D721Med (cell line): ENCODE measurements around the gene SEPTIN8.
A peak's percentile ranks its signal among the peaks of the same experiment; 100 is the strongest.

Source experiments
- DNase-seq: peaks from one replicate; pipeline ENCODE4 v3.0.0; 2011; ENCODE audit warnings: low spot score; ENCODE audit not compliant: insufficient read length
- FAIRE-seq: peaks from 2 replicates; lab custom pipeline; 2011; peaks lifted over from hg19 to GRCh38; lab: Jason Lieb, UNC
- TF ChIP-seq, protein P1 (sequence below): IDR thresholded peaks from 2 replicates; pipeline ENCODE4 v1.5.1; 2012; ENCODE audit warnings: mild to moderate bottlenecking, control low read depth; ENCODE audit not compliant: insufficient read depth; ENCODE audit errors: missing control alignments

The SEPTIN8 gene

DNA sequence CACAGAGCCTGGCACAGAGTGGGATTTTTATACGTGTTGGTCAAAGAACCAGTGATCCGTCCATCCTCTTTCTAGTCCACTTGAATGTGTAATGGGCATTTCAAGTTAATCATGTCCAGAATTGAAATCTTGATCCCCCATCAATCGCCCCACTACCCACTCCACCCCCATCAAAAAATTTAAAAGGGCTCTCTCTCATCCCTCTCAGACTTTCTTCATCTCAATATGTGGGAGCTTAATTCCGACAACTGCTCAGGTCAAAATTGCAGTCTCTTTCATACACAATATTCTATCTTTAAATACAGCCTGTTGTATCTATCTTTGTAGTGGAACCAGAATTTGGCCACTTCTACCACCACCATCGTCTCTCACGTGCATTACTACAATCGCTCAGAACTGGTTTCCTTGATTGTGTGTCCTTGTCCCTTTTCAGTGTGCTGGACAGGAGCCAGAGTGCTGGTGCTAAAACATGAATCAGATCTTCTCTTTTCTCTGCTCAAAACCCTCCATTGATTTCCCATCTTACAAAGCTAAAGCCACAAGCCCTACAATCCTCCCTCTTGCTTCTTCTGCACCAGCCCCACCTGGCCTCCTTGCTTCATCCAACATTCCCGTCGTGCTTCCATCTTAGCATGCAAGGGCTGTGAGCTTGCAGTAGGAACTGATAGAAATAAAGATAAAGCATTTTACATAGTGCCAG, 38.9 kb downstream of the SEPTIN8 start:
- DNase-seq: no peak
- TF ChIP-seq, protein P1, sequence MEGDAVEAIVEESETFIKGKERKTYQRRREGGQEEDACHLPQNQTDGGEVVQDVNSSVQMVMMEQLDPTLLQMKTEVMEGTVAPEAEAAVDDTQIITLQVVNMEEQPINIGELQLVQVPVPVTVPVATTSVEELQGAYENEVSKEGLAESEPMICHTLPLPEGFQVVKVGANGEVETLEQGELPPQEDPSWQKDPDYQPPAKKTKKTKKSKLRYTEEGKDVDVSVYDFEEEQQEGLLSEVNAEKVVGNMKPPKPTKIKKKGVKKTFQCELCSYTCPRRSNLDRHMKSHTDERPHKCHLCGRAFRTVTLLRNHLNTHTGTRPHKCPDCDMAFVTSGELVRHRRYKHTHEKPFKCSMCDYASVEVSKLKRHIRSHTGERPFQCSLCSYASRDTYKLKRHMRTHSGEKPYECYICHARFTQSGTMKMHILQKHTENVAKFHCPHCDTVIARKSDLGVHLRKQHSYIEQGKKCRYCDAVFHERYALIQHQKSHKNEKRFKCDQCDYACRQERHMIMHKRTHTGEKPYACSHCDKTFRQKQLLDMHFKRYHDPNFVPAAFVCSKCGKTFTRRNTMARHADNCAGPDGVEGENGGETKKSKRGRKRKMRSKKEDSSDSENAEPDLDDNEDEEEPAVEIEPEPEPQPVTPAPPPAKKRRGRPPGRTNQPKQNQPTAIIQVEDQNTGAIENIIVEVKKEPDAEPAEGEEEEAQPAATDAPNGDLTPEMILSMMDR: no peak
- no peak for FAIRE-seq

DNA sequence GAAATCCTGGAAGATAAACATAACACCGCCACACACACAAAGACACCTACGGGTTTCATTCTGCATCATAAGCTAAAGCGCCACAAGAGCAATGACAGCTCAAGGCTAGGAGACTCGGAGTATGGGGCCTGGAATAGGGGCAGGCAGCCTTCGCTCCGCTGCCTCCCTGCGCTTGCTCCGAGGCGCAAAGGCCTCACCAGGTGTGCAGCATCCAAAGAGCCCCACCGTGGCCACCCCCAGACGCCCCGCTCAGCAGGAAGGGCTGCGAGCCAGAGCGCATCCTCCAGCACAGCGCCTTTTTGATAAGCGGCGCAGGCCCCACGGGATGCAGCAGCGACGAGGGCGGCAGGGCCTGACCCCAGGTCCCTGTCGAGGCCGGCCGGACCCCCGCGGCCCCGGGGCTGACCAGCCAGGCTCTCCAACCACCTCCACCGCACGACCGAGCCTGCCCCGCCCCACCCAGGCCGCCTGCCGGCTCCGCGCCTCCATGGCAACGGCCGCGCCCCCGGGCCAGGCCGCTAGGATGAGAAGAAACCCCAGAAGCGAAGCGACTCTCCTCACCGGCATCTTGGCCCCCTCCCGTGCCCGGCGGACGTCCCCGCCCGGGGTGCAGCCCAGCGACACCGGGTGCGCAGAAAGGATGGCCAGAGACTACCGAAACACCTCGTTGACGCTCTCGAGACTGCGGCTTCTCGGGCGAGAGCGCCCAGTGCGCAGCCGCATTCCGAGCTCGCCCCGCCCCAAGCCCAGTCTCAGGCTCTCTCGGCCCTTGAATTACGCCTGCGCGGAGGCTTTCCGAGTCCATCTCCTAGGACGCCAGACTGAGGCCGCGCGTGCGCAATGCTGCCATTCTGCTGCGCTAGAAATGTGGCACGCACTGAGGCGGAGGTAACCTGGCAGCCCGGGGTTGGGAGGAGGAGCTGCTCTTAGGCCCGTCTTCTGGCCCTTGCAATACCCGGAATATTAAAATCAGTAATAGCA, 39.9 kb downstream of the SEPTIN8 start, which contains the start of gene KIF3A:
Gene KIF3A (minus strand): TSS at position 694 of the 981 bp plus-strand sequence. CDS start 127 bp downstream, at position 567.
- FAIRE-seq: no peak

DNA sequence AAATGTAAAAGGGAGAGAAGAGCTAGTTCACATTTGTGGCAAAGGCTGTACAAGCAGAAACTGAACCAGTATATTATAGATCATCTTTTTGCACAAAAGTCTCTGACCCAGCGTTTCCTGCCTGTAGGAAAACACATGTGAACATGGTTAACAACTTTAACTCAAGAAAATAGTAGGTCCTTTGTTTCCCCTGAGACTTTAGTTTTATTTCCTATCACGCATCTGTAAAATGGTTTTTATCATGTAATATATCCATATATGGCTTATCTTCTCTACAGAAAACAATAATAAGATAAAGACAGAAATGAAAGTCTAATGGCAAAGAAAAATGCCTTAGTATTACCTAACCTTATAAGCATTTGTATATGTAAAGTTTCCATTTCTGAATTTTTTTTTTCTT, 42.4 kb downstream of the SEPTIN8 start:
- FAIRE-seq (no peak), DNase-seq (no peak)
- TF ChIP-seq, protein P1: no peak

More for the DNA sequence above, 39.9 kb downstream of the SEPTIN8 start, which contains the start of gene KIF3A:
- peak; percentile 95 for DNase-seq
- TF ChIP-seq, protein P1: no peak

DNA sequence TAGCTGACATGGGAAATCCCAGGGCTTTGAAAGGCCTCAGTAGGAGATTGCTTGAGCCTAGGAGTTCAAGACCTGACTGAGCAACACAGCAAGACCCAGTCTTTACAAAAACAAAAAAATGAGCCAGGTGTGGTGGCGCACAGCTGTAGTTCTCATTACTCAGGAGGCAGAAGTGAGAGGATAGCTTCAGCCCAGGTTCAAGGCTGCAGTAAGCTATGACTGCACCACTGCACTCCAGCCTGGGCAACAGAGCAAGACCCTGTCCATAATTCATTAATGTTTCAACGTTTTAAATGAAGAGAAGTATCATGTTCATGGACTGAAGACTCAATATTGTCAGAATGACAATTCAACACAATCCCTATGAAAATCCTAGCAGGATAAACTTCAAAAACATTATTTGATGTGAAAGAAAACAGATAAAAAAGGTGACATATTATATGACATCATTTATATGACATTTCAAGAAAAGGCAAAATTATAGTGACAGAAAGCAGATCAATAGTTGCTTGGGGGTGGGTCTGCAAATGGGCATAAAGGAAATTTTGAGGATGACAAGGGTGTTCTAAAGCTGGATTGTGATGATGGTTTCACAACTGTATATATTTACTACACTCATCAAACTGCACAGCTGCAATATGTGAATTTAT, 43.4 kb downstream of the SEPTIN8 start:
- no peak for FAIRE-seq

DNA sequence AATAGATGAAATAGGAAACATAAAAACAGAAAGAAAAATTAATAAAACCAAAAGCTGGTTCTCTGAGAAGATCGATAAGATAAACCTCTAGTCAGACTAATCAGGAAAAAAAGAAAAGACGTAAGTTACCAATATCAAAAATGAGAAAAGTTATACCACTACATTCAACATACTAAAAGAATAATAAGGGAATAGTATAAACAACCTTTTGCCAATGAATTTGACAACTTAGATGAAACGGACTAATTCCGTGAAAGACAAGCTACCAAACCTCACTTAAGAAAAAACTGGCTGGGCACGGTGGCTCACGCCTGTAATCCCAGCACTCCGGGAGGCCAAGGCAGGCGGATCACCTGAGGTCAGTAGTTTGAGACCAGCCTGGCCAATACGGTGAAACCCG, 47.1 kb downstream of the SEPTIN8 start:
- FAIRE-seq (no peak), DNase-seq (no peak)
- TF ChIP-seq, protein P1: no peak

More for the DNA sequence above, 43.4 kb downstream of the SEPTIN8 start:
- TF ChIP-seq, protein P1: no peak
- DNase-seq: no peak

DNA sequence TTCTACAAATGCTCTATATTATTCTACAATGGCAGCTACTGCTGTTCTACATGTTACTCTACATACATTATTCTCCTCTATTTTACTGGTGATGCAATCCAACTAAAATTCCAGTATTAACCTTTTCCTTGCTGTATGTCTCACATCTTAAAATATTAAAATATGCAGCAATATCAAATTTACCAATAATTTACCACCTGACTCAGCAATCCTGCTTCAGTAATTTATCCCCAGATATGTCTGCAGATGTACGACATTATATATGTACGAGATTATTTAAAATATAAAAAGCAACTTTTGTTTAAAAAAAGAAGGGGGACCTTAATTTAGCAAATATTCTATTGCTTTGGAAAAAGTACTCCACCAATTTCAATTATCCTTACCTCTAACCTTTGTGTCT, 51.3 kb downstream of the SEPTIN8 start:
- DNase-seq (no peak), FAIRE-seq (no peak)
- TF ChIP-seq, protein P1: no peak
